Thyroid gland (tissue), 4 donors: Measurements from ENCODE around the gene COL6A3. TPM values are rescaled to one million over a fixed set of nuclear protein-coding genes. Genes with fewer than 3 reads are reported as not detected.

Source experiments
- DNase-seq, 2 donors: peaks; one replicate each; pipeline ENCODE4 v3.0.0-alpha.2; 2019
- H3K27ac ChIP-seq, 3 donors: fragments of 200-600 bp; sonication (generic); 1 replicate in 2 of 3; 2 replicates in 1 of 3; pipeline ENCODE4 v1.5.1; 2016 to 2019; ENCODE audit warnings: mild to moderate bottlenecking in 1 of 3, moderate library complexity in 1 of 3
- H3K27me3 ChIP-seq: fragments of 200-600 bp; sonication (generic); one replicate; pipeline ENCODE4 v1.5.1; 2019
- H3K36me3 ChIP-seq, 2 donors: fragments of 200-600 bp; sonication (generic); one replicate each; pipeline ENCODE4 v1.5.1; 2016 to 2019
- H3K4me1 ChIP-seq, 2 donors: fragments of 200-600 bp; sonication (generic); one replicate each; pipeline ENCODE4 v1.5.1; 2017 to 2019
- H3K4me3 ChIP-seq, 3 donors: fragments of 200-600 bp; sonication (generic); replicated peaks in 1 of 3; 1 replicate in 2 of 3; 2 replicates in 1 of 3; pipeline ENCODE4 v1.5.1; 2016; ENCODE audit warnings: mild to moderate bottlenecking in 1 of 3
- H3K9me3 ChIP-seq: fragments of 200-600 bp; sonication (generic); one replicate; pipeline ENCODE4 v1.5.1; 2017
- CTCF ChIP-seq, 6 experiments: fragments of 200-600 bp in 3 of 6; fragments of 450-650 bp in 3 of 6; sonication (generic) in 3 of 6; IDR thresholded peaks; one replicate each; pipeline ENCODE4 v1.5.1; 2016 to 2019; ENCODE audit warnings: antibody characterized with exemption in 6 of 6, mild to moderate bottlenecking in 2 of 6, inconsistent platforms in 1 of 6, moderate library complexity in 1 of 6
- POLR2A ChIP-seq, 2 donors: fragments of 450-650 bp; IDR thresholded peaks; one replicate each; pipeline ENCODE4 v1.6.1; 2017; ENCODE audit warnings: antibody characterized with exemption in 2 of 2, mild to moderate bottlenecking in 2 of 2, moderate library complexity in 1 of 2
- WGBS, 2 donors: methylation state at CpG; one replicate each; pipeline ENCODE4 v1.1.5; 2017; 5-methylcytosine and 5-hydroxymethylcytosine counted together
- intact Hi-C: fragments of 100-400 bp; cut with DNase I; formaldehyde crosslinking; loops from one replicate; pipeline ENCODE4 v1.15.1; 2023
- total RNA-seq, 4 donors: library from RNA; depleted of rRNA; stranded (reverse); fragments of >200 nt; gene quantifications; one replicate each; pipeline ENCODE4 v1.2.3, GENCODE V29; 2016

Gene COL6A3
- total RNA-seq, 4 donors from 2014 or later = 82.6 to 168 (median 146) TPM

GRCh38 chr2:237291138-237291792 lies 122.7 kb downstream of the COL6A3 start:
- Histone ChIP-seq H3K27me3 (no peaks in the 10 kb centered on the region), H3K36me3 (no peaks in the 10 kb centered on the region), H3K4me3 (no peak overlapping the region), H3K9me3 (no peaks in the 10 kb centered on the region), H3K4me1 (peaks cover 5 to 40% of the 10 kb centered on the region in 2 donors), H3K27ac (peak overlapping the region; percentile 37 to 81 (median 61))
- TF ChIP-seq POLR2A (IDR thresholded peaks at IDR 0.05) (peak in 1 of 2 donors; percentile 54), CTCF (IDR thresholded peaks at IDR 0.05) (no peak)
- WGBS, 2 donors = 4 to 5% methylated on average over 20 of the region's 20 CpGs
- DNase-seq = peak; percentile 96 to 98
- intact Hi-C loops = no loop called here

- no peak overlapping the region for H3K4me3 ChIP-seq
- peak; percentile 54 to 56 for DNase-seq
- intact Hi-C loops = no loop called here
- no peaks in the 10 kb centered on the region for H3K36me3 ChIP-seq
- no peaks in the 10 kb centered on the region for H3K27me3 ChIP-seq
- TF ChIP-seq POLR2A (IDR thresholded peaks at IDR 0.05) = no peak
- TF ChIP-seq CTCF (IDR thresholded peaks at IDR 0.05) = no peak
- peak overlapping the region in 2 of 3 donors; percentile 61 to 81 for H3K27ac ChIP-seq
- WGBS, 2 donors = 62 to 71% methylated on average over 12 of the region's 12 CpGs
- H3K4me1 ChIP-seq = peaks cover 5 to 40% of the 10 kb centered on the region in 2 donors
- no peaks in the 10 kb centered on the region for H3K9me3 ChIP-seq
Measured at GRCh38 chr2:237290261-237290660, 123.7 kb downstream of the COL6A3 start.

- Histone ChIP-seq H3K4me3 (no peak overlapping the region), H3K9me3 (no peaks in the 10 kb centered on the region), H3K27ac (peak overlapping the region; percentile 7 to 81 (median 26)), H3K4me1 (peaks cover 5 to 34% of the 10 kb centered on the region in 2 donors), H3K36me3 (no peaks in the 10 kb centered on the region), H3K27me3 (no peaks in the 10 kb centered on the region)
- intact Hi-C loops = no loop called here
- 44 to 46% methylated on average over 7 of the region's 7 CpGs for WGBS, 2 donors
- no peak for TF ChIP-seq CTCF (IDR thresholded peaks at IDR 0.05)
- TF ChIP-seq POLR2A (IDR thresholded peaks at IDR 0.05) = peak in 1 of 2 donors; percentile 36
- peak; percentile 67 to 68 for DNase-seq
Measured at GRCh38 chr2:237289139-237289538, 124.8 kb downstream of the COL6A3 start.

- Histone ChIP-seq H3K36me3 (no peaks in the 10 kb centered on the region), H3K4me3 (no peak overlapping the region), H3K9me3 (no peaks in the 10 kb centered on the region), H3K27me3 (no peaks in the 10 kb centered on the region), H3K27ac (no peak overlapping the region), H3K4me1 (peaks cover 5 to 31% of the 10 kb centered on the region in 2 donors)
- 88 to 91% methylated on average over 1 of the region's 1 CpG for WGBS, 2 donors
- no peak for TF ChIP-seq CTCF (IDR thresholded peaks at IDR 0.05)
- no peak for TF ChIP-seq POLR2A (IDR thresholded peaks at IDR 0.05)
- no peak for DNase-seq
- intact Hi-C loops = no loop called here
Measured at GRCh38 chr2:237287872-237288271, 126.1 kb downstream of the COL6A3 start.

- Histone ChIP-seq H3K27me3 (no peaks in the 10 kb centered on the region), H3K9me3 (no peaks in the 10 kb centered on the region), H3K36me3 (no peaks in the 10 kb centered on the region), H3K4me3 (no peak overlapping the region), H3K27ac (no peak overlapping the region), H3K4me1 (peaks cover 0 to 9% of the 10 kb centered on the region in 2 donors)
- TF ChIP-seq POLR2A (IDR thresholded peaks at IDR 0.05) (no peak), CTCF (IDR thresholded peaks at IDR 0.05) (no peak)
- intact Hi-C loops = no loop called here
- DNase-seq = no peak
- WGBS, 2 donors = 79 to 92% methylated on average over 4 of the region's 4 CpGs
Measured at GRCh38 chr2:237283131-237283928, 130.6 kb downstream of the COL6A3 start.
